Hepatocyte (in vitro differentiated cells): ENCODE measurements around the gene PROSER2.

Source experiments
- EZH2 ChIP-seq: fragments of 200-600 bp; sonication (generic); IDR thresholded peaks from 2 replicates; pipeline ENCODE4 v1.6.1; 2016; ENCODE audit warnings: antibody characterized with exemption, mild to moderate bottlenecking, borderline replicate concordance
- EZH2phosphoT487 ChIP-seq: fragments of 200-600 bp; sonication (generic); IDR thresholded peaks from one replicate; pipeline ENCODE4 v1.6.1; 2018; ENCODE audit warnings: antibody characterized with exemption, mild to moderate bottlenecking, low read depth, moderate library complexity; ENCODE audit not compliant: unreplicated experiment, severe bottlenecking
- TF ChIP-seq, protein P1 (sequence below): fragments of 200-600 bp; sonication (generic); IDR thresholded peaks from 2 replicates; pipeline ENCODE4 v1.5.1; 2016; ENCODE audit warnings: antibody characterized with exemption, mild to moderate bottlenecking; ENCODE audit not compliant: poor library complexity

DNA sequence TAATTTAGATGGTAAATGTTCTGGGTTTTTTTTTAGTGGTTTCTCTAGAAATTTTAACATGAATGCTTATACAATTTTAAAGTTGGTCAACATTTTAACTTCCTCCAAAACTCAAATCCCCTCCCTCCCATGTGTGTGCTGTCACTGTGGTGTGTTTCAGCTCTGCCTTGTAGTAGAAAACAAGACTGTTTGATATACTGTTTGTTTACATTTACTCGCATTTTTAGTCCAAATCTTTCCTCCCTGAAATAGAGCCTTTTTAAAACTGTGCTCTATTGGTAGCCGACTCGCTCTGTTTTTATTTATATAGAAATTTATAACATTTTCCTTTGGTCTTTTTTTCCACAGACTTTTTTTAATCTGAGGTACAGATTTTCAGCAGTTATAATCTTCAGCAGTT lies 19.3 kb downstream of the PROSER2 start:
- TF ChIP-seq, protein P1, sequence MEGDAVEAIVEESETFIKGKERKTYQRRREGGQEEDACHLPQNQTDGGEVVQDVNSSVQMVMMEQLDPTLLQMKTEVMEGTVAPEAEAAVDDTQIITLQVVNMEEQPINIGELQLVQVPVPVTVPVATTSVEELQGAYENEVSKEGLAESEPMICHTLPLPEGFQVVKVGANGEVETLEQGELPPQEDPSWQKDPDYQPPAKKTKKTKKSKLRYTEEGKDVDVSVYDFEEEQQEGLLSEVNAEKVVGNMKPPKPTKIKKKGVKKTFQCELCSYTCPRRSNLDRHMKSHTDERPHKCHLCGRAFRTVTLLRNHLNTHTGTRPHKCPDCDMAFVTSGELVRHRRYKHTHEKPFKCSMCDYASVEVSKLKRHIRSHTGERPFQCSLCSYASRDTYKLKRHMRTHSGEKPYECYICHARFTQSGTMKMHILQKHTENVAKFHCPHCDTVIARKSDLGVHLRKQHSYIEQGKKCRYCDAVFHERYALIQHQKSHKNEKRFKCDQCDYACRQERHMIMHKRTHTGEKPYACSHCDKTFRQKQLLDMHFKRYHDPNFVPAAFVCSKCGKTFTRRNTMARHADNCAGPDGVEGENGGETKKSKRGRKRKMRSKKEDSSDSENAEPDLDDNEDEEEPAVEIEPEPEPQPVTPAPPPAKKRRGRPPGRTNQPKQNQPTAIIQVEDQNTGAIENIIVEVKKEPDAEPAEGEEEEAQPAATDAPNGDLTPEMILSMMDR = no peak
- TF ChIP-seq EZH2 (no peak), EZH2phosphoT487 (no peak)
